Vagina (tissue), 2 donors: ENCODE measurements around the gene NME3.

ENCODE experiments used
- CTCF ChIP-seq, 3 experiments: fragments of 450-650 bp in 2 of 3; fragments of 200-600 bp in 1 of 3; sonication (generic) in 1 of 3; IDR thresholded peaks; one replicate each; pipeline ENCODE4 v1.5.1; 2017 to 2019; ENCODE audit warnings: antibody characterized with exemption in 3 of 3, mild to moderate bottlenecking in 2 of 3, moderate library complexity in 2 of 3
- POLR2A ChIP-seq, 2 donors: fragments of 450-650 bp; IDR thresholded peaks; one replicate each; pipeline ENCODE4 v1.6.1; 2017; ENCODE audit warnings: antibody characterized with exemption in 2 of 2, mild to moderate bottlenecking in 2 of 2, moderate library complexity in 2 of 2

- TF ChIP-seq CTCF (IDR thresholded peaks at IDR 0.05) (peak in 2 of 3 experiments; percentile 11 to 35), POLR2A (IDR thresholded peaks at IDR 0.05) (peak in 1 of 2 donors; percentile 51)
Observed at GRCh38 chr16:1782408-1783264, 11.3 kb upstream of the NME3 start, which contains the start of the genes NUBP2 and SPSB3.
